Measurements from ENCODE around the gene ATXN7L1. TPM values are rescaled to one million over a fixed set of nuclear protein-coding genes. Genes with fewer than 3 reads are reported as not detected.
"Not testable (repeated sequence)": the region's sequence is repeated elsewhere in the genome, so short reads cannot be mapped to it uniquely, and the experiment has no call there.

Gene ATXN7L1
- total RNA-seq, 1 experiment from 2014 or later: 6.2 TPM

DNA sequence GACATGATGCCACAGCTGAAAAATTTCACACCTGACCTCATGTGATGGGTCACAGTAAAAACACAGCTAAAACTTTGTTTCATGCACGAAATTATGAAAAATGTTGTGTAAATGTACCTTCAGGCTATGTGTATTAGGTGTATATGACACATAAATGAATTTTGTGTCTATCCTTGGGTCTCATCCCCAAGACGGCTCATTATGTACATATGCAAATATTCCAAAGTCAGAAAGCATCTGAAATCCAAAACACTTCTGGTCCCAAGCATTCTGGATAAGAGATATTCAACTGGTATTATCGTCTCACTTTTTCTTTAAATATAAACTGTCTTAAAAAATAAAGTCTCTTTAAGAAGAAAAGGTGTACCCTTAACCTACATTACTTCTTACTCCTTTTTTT lies 145.4 kb downstream of the ATXN7L1 start:
- H3K4me1 ChIP-seq: peaks cover 22% of the 10 kb centered on the region

DNA sequence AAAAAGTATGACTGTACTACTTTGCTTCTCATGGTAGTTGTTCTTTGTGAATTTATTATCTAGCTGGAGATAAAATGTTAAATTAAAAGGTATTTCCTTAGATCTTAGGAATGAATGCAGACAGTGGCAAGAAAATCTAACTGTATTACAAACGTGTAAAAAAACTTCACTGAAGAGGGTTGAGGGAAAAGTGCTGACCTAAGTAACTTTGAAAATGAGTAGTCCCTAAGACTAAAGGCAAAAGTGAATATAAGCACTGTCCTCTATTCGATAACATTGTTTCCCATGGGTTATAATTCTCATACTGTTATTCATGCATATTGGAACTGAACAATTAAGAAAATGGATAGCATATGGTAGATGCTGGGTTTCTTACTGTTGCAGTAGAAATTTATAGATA lies 148.4 kb downstream of the ATXN7L1 start:
- peaks cover 6% of the 10 kb centered on the region for H3K4me1 ChIP-seq
- no peak overlapping the region for H3K4me3 ChIP-seq
- H3K27ac ChIP-seq: no peak overlapping the region
- H3K36me3 ChIP-seq: no peaks in the 10 kb centered on the region
- no peaks in the 10 kb centered on the region for H3K27me3 ChIP-seq
- 0 out of 2 replicates have a peak, but pooled peaks cover 6% of the 10 kb centered on the region for H3K9me3 ChIP-seq (replicated peaks)
- DNase-seq: no peak

More for the DNA sequence above, 145.4 kb downstream of the ATXN7L1 start:
- no peaks in the 10 kb centered on the region for H3K27me3 ChIP-seq
- H3K36me3 ChIP-seq: no peaks in the 10 kb centered on the region
- no peak for DNase-seq
- H3K27ac ChIP-seq: no peak overlapping the region
- H3K4me3 ChIP-seq: no peak overlapping the region
- 0 out of 2 replicates have a peak, but pooled peaks cover 6% of the 10 kb centered on the region for H3K9me3 ChIP-seq (replicated peaks)

DNA sequence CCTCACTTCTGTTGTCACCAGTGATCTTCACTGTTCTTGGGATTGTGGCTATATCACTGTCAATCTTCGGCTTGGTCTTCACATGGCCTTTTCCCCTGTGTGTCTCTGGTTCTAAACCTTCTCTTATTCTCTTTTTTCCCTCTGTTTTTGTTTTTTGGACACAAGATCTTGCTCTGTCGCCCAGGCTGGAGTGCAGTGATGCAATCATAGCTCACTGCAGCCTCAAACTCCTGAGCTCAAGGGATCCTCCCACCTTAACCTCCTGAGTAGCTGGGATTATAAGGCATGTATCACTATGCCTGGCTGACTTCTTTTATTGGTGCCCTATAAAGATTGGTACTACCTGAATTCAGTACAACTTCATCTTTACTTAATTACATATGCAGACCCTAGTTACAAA lies 151.7 kb downstream of the ATXN7L1 start:
- Histone ChIP-seq H3K36me3 (no peaks in the 10 kb centered on the region), H3K27me3 (no peaks in the 10 kb centered on the region), H3K4me1 (no peaks in the 10 kb centered on the region), H3K9me3 (replicated peaks) (0 out of 2 replicates have a peak, but pooled peaks cover 6% of the 10 kb centered on the region), H3K4me3 (no peak overlapping the region), H3K27ac (no peak overlapping the region)
- no peak for DNase-seq

DNA sequence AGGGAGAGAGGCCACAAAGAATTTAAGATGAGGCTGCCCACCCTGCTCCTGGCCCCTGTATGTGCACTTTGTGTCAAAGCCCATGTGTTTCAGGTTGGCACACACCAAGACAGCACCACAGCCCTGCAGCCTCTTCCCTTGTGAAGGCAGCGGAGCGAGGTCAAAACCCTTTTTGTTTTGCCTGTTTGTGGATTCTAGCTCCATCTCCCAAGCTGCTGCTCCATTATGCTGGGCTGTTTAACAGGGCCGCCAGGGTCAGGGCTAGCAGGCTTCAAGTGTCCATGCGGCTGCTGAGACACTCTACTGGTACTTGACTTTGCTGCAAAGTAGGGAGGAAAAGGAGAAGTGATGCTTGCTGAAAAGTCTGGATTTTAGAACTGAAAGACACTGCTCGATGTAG lies 152.8 kb downstream of the ATXN7L1 start:
- no peak overlapping the region for H3K27ac ChIP-seq
- 0 out of 2 replicates have a peak, but pooled peaks cover 6% of the 10 kb centered on the region for H3K9me3 ChIP-seq (replicated peaks)
- no peaks in the 10 kb centered on the region for H3K27me3 ChIP-seq
- H3K4me3 ChIP-seq: no peak overlapping the region
- peaks cover 8% of the 10 kb centered on the region; the same call in 1 of the 2 replicates for H3K4me1 ChIP-seq
- DNase-seq: no peak
- no peaks in the 10 kb centered on the region for H3K36me3 ChIP-seq

DNA sequence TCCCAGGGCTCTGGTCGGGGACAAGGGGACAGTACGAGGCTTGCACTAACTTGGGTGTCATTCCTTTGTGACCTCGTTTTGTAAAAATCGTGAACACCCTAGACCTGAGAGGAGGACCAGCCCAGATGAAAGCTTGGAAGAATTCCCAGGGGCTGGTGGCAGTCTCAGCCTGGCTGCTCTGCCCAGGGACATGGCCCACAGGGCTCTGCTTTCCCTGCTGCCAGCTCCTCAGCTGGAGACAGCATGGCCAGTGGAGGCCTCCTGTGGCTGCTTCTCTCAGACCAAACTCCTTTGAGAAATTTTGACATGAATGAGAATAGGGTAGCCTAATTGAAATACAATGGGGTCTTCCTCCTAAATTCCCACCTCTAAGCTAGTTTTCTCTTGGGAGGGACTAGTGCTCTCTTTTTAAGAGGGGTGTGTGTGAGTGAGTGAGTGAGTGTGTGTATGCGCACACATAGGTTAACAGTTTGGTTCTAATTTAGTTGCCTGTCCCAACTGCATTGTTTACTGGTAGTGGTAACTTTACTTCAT lies 154.8 kb downstream of the ATXN7L1 start:
- no peak overlapping the region for H3K27ac ChIP-seq
- no peaks in the 10 kb centered on the region for H3K36me3 ChIP-seq
- H3K9me3 ChIP-seq (replicated peaks): no peaks in the 10 kb centered on the region
- H3K27me3 ChIP-seq: no peaks in the 10 kb centered on the region
- H3K4me3 ChIP-seq: no peak overlapping the region
- DNase-seq: no peak
- peaks cover 8% of the 10 kb centered on the region; the same call in 1 of the 2 replicates for H3K4me1 ChIP-seq

DNA sequence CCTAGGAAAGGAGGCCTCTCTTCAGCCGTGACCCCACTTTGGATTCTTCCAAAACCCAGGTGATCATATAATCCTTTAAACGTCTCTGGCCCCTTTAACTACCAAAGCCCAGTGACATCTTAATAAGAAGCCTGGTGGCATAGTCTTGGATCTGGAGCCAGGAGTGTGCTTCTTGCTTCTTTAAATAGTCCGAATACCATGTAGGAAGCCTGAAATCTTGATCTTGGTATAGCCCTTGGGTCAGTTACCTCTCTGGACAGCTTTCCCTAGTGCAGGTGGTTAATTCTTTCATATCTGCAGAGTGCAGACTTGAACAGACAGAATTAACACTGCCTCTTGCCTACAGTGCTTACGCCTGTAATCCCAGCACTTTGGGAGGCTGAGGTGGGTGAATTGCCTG lies 156.5 kb downstream of the ATXN7L1 start:
- no peak overlapping the region for H3K4me3 ChIP-seq
- no peak for DNase-seq

DNA sequence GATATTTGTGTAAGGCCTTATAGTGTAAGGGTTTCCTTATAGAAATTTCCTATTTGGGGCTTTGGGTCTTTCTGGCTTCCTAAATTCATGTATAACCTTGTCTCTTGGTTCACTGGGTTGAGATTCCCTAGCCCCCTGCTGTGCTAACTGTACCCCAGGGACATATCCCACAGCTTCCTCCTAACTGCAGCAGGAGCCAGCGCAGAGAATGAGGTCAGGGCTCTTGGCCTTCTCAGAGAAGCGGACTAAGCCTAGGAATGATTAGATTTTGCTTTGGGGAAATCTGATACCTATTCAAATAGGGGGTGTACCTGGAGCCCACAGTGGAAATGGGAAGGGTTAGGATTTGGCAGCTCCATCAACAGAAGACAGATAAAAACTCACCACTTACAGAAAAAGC lies 157.0 kb downstream of the ATXN7L1 start:
- DNase-seq: peak; percentile 30 to 40
- H3K36me3 ChIP-seq: no peaks in the 10 kb centered on the region
- peaks cover 8% of the 10 kb centered on the region; the same call in 1 of the 2 replicates for H3K4me1 ChIP-seq
- no peaks in the 10 kb centered on the region for H3K27me3 ChIP-seq
- no peak overlapping the region for H3K4me3 ChIP-seq
- no peak overlapping the region for H3K27ac ChIP-seq
- H3K9me3 ChIP-seq (replicated peaks): no peaks in the 10 kb centered on the region

More for the DNA sequence above, 156.5 kb downstream of the ATXN7L1 start:
- Histone ChIP-seq H3K4me1 (peaks cover 8% of the 10 kb centered on the region; the same call in 1 of the 2 replicates), H3K27me3 (no peaks in the 10 kb centered on the region), H3K36me3 (no peaks in the 10 kb centered on the region), H3K9me3 (replicated peaks) (no peaks in the 10 kb centered on the region), H3K27ac (no peak overlapping the region)

DNA sequence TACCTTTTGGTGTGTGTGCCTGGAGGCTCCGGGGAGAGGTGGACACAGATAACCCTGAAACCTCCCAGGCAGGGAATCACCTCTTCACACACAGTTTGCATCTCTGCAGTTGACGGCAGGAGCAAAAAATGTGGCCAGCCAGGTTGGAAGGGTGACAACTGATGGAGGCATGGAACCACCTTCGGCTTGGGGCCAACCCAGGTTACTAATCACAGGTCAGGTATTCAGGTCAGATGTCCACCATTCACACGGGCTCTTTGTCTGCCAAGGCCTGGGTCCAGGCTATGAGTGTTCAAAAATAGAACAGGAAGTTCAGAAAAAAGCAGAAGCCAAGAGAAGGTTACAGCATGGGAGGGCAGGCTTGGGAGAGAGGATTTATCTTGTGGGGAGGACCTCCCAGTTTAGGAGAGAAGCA lies 157.9 kb downstream of the ATXN7L1 start:
- Histone ChIP-seq H3K36me3 (no peaks in the 10 kb centered on the region), H3K4me1 (peaks cover 8% of the 10 kb centered on the region; the same call in 1 of the 2 replicates), H3K27ac (no peak overlapping the region), H3K27me3 (no peaks in the 10 kb centered on the region), H3K9me3 (replicated peaks) (no peaks in the 10 kb centered on the region), H3K4me3 (no peak overlapping the region)
- no peak for DNase-seq

DNA sequence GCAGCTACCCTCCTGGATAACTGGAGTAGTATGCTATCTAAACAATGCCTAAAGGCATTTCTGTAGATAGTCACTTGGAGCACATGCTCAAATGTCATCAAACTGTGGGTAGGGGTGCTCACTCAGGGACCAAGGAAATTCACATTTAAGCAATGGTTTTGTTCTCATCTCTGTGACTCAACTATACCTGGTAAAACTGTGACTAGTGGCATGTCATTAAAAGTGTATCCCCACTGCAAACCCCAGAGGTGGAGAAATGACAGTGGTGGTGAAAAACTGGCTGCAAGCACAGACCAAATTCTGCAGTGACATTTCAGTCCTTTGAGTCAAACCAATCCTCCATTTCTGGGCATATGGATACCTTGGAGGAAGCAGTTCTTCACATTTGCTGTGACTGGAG lies 160.9 kb downstream of the ATXN7L1 start:
- Histone ChIP-seq H3K9me3 (replicated peaks) (peaks cover 19% of the 10 kb centered on the region), H3K27ac (no peak overlapping the region), H3K4me1 (peaks cover 8% of the 10 kb centered on the region; the same call in 1 of the 2 replicates), H3K4me3 (no peak overlapping the region), H3K27me3 (no peaks in the 10 kb centered on the region), H3K36me3 (no peaks in the 10 kb centered on the region)
- no peak for DNase-seq

DNA sequence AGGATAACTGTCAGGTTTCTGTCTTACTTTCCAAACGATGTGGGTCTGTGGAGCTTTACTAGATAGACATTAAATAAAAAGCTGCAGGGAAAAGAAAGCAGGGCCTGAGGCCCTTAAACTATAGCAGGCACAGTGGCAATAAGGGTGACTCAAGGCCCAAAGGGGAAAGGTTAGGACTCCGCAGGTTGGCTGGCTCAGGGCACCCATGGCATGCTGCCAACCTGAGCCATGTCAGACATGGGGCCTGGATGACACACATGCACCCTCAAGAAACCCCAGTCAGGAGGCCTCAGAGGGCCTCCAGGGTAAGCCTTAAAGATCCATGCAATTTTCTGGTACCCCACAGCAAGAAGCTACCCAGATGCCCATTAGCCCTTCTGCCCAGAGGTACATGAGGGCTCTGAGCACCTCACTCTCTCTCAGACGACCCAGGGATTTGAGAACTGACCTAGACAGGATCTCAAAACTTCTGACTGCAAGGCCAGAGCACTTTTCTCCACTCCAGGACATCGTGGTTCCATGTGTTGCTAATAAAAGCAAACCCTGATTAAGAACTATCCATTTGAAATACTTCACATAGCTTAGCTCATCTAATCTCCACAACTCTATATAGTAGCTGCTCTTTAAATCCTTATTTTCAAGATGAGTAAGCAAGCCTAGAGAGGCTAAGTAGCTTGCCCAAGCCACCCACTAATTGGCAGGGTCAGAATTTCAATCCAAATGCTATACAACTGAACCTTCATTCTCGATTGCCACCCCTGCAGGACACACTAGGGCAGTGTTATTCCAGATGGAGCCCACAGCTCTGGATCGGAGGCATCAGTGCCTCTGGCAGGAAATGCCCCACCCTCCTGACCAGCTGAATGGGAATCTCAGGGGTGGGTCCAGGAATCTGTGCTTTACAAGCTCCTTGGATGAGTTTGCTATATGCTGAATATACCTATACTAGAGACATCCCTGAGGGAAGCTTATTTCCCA lies 162.6 kb downstream of the ATXN7L1 start:
- no peak for DNase-seq
- peaks cover 20% of the 10 kb centered on the region for H3K9me3 ChIP-seq (replicated peaks)
- no peaks in the 10 kb centered on the region for H3K36me3 ChIP-seq
- H3K27ac ChIP-seq: no peak overlapping the region
- H3K4me1 ChIP-seq: peaks cover 2% of the 10 kb centered on the region; the same call in 1 of the 2 replicates
- no peaks in the 10 kb centered on the region for H3K27me3 ChIP-seq
- H3K4me3 ChIP-seq: no peak overlapping the region

DNA sequence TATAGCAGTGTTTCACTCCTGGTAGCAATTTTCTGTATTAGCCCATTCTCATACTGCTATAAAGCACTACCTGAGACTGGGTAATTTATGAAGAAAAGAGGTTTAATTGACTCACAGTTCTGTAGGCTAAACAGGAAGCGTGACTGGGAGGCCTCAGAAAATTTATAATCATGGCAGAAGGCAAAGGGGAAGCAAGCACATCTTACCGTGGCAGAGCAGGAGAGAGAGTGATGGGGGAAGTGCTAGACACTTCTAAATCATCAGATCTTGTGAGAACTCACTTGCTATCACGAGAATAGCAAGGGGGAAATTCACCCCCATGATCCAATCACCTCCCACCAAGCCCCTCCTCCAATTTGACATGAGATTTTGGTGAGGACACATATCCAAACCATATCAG lies 163.5 kb downstream of the ATXN7L1 start:
- H3K4me3 ChIP-seq: no peak overlapping the region
- peaks cover 20% of the 10 kb centered on the region for H3K9me3 ChIP-seq (replicated peaks)
- no peaks in the 10 kb centered on the region for H3K4me1 ChIP-seq
- H3K27ac ChIP-seq: no peak overlapping the region
- H3K27me3 ChIP-seq: no peaks in the 10 kb centered on the region
- no peak for DNase-seq
- H3K36me3 ChIP-seq: no peaks in the 10 kb centered on the region

DNA sequence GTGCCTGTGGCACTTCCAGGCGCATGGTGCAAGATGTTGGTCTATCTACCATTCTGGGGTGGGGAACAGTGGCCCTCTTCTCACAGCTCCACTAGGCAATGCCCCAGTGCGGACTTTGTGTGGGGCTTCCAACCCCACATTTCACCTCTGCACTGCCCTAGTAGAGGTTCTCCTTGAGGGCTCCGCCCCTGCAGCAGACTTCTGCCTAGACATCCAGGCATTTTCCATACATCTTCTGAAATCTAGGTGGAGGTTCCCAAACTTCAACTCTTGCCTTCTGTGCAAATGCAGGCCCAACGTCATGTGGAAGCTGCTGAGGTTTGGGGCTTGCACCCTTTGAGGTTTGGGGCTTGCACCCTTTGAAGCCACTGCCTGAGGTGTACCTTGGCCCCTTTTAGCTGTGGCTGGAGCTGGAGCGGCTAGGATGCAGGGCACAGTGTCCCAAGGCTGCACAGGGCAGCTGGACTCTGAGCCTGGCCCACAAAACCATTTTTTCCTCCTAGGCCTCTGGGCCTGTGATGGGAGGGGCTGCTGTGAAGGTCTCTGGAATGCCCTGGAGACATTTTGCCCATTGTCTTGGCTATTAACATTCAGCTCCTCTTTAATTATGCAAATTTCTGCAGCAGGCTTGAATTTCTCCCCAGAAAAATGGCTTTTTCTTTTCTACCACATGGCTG lies 164.5 kb downstream of the ATXN7L1 start:
- H3K9me3 ChIP-seq (replicated peaks): peaks cover 20% of the 10 kb centered on the region
- H3K4me3 ChIP-seq: no peak overlapping the region
- H3K27me3 ChIP-seq: no peaks in the 10 kb centered on the region
- H3K4me1 ChIP-seq: no peaks in the 10 kb centered on the region
- DNase-seq: no peak
- H3K36me3 ChIP-seq: no peaks in the 10 kb centered on the region
- no peak overlapping the region for H3K27ac ChIP-seq

DNA sequence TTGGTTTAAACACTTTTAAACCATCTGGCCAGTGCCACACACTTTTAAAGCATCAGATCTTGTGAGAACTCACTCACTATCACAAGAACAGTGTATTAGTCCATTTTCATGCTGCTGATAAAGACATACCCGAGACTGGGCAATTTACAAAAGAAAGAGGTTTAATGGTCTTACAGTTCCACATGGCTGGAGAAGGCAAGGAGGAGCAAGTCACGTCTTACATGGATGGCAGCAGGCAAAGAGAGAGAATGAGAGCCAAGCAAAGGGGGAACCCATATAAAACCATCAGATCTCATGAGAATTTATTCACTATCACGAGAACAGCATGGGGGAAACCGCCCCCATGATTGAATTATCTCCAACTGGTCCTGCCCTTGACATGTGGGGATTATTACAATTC lies 165.7 kb downstream of the ATXN7L1 start:
- H3K27ac ChIP-seq, DNase-seq, H3K36me3 ChIP-seq, H3K27me3 ChIP-seq, H3K4me3 ChIP-seq, H3K4me1 ChIP-seq: not testable (repeated sequence)
- H3K9me3 ChIP-seq (replicated peaks): peaks cover 20% of the 10 kb centered on the region

DNA sequence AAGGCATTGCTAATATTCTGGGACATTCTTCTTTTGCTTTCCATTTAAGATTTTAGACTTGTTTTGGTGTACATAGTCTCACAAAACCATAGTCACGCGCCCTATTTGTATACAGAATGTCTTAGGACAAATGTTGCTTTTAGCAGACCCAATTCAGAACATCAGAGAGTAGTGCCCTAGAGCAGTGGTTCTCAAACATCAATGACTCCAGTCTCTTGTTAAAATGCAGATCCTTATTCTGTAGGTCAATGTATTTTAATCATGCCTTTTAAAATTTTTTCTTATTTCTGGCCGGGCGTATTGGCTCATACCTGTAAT lies 167.7 kb downstream of the ATXN7L1 start:
- DNase-seq: no peak
- Histone ChIP-seq H3K27me3 (no peaks in the 10 kb centered on the region), H3K9me3 (replicated peaks) (peaks cover 20% of the 10 kb centered on the region)

More for the DNA sequence above, 167.7 kb downstream of the ATXN7L1 start:
- Histone ChIP-seq H3K4me3 (no peak overlapping the region), H3K4me1 (no peaks in the 10 kb centered on the region), H3K36me3 (no peaks in the 10 kb centered on the region), H3K27ac (no peak overlapping the region)

Measured in SJCRH30 (cell line).